GM15510 (cell line): ENCODE data around the gene KHDRBS2.

Experiments used
- POLR2A ChIP-seq: IDR thresholded peaks from 3 replicates; pipeline ENCODE4 v1.6.1; 2011; ENCODE audit warnings: borderline replicate concordance; ENCODE audit not compliant: insufficient read length; ENCODE audit errors: extremely low read depth

KHDRBS2 gene

DNA sequence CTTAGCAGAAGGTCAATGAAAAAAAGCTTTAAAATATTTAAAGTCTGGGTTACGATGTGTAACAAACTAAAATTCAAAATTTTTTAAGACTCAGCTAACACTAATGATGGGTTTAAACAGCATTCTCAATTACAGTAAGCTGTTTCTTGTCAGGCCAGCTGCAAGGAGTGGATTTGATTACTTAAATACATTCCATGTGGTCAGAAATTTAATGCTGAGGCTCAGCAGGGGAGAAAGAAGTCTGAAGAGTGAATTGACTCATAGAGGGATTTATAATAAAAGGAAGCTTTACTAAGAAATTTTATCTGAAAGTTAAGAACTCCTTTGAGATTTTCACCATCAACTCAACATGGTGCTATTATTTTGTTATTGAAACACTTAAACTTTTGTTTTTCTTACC is 398.6 kb downstream of the KHDRBS2 start:
- no peak for TF ChIP-seq POLR2A

DNA sequence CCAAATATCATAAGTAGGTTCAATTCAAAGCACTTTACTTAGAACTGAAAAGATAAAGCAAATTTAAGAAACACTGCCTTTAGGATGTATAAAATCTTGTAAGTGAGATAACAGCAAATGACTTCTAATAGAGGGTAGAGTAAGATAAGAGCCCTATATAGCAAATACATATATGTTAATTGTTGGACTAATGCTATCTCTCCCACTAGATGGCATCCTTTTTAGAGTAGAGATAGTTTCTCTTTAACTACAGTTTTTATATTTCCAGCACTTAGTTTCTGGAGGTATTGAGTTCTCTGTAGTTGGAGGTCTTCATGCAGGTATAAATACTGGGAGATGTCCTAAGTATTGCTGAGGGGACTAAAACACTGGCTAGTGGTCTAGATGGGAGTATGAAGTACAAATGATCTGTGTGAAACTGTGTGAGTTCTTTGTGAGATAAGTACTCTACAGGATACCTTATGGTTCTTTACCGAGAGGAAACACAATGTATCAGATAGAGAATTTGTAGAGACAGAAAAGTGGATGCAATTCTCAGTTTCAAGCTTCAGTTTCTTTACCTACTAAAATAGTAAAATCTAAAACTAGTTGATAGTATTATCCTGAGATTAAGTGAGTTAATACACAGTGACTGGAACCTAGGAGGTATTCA is 399.3 kb downstream of the KHDRBS2 start:
- TF ChIP-seq POLR2A: no peak

DNA sequence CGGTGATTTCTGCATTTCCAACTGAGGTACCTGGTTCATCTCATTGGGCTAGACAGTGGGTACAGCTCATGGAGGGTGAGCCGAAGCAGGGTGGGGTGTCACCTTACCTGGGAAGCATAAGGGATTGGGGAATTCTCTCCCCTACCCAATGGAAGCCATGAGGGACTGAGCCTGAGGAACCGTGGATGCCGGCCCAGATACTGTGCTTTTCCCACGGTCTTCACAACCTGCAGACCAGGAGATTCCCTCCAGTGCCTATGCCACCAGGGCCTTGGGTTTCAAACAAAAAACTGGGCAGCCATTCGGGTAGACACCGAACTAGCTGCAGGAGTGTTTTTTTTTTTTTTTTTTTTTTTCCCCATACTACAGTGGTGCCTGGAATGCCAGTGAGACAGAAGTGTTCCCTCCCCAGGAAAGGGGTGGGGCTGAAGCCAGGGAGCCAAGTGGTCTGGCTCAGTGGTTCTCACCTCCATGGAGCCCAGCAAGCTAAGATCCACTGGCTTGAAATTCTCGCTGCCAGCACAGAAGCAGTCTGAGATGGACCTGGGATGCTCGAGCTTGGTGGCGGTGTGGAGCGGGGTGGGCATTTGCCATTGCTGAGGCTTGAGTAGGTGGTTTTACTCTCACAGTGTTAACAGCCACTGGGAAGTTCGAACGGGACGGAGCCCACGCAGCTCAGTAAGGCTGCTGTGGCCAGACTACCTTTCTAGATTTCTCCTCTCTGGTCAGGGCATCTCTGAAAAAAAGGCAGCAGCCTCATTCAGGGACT is 416.2 kb downstream of the KHDRBS2 start:
- TF ChIP-seq POLR2A: no peak

DNA sequence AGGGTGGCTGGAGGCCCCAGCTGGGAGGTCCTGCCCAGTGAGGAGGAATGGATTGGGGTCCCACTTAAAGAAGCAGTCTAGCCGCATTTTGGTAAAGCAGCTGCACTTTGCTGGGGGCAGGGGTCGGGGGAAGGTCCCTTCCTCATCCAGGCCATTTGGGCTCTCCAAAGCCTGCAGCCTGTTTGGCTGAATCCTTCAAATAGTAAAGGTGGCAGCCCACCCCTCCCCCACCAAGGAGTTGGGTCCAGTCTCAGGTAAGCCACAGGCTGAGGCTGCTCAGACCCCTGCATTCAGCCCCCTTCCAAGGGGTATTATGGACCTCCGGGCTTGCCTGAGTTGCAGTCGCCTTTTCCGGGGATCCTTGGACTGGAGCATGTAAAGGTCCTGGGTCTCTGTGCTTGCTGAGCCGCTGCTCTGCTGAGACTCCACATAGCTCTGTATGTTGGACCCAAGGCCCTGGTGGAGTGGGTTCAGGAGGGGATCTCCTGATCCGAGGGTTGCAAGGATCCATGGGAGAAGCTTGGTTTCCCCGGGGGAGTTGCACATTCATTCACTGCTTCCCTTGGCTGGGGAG is 417.4 kb downstream of the KHDRBS2 start:
- TF ChIP-seq POLR2A: no peak

DNA sequence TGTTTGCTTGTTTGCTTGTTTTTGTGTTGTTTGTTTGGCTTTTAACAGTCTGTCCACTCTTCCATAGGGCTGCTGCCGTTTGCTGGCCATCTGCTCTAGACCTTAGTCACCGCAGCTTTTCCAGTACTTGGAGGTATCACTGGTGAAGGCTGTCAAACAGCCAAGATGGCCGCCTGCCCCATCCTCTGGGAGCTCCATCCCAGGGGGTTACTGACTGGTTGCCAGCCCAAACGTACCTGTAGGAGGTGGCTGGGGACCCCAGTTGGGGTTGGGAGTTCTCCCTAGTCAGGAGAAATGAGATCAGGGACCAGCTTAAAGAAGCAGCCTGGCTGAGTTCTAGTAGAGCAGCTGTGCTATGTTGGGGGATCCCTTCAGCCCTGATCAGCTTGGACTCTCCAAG is 418.4 kb downstream of the KHDRBS2 start:
- no peak for TF ChIP-seq POLR2A

DNA sequence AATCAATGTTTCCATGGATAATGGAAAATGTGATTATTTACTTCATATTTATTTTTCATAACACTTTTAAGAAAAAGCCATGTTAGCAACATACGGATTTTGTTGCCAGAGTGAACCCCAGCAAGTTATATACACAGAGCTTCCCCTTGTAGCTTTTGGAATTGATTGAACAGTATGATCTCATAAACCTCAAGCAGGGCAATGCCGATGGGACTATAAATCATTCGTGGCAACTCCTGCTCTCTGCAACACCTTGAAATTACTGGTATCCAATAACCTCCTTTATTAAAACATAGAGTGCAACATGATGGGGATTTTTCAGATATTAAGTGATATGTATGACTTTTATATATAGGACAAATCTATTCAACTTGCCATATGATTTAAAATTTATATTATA is 428.5 kb downstream of the KHDRBS2 start:
- no peak for TF ChIP-seq POLR2A

DNA sequence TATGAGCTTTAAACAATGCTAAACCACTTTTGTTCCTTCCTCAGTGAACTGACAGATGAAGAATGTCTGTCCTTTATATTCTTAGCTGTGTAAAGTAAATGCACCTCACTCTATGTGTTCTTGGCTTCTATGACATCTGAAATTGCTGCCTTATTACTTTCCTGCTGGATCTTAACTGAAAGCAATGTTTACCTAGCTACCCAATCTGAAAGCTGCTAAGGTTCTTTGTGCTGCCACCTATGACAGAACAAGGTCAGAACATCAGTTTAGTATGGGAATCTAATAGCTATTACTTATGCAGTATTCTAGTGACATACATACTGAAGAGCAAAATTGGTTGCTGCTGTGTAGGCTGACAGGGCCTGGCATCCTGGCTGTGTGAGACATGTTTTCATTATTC is 444.1 kb downstream of the KHDRBS2 start:
- no peak for TF ChIP-seq POLR2A

DNA sequence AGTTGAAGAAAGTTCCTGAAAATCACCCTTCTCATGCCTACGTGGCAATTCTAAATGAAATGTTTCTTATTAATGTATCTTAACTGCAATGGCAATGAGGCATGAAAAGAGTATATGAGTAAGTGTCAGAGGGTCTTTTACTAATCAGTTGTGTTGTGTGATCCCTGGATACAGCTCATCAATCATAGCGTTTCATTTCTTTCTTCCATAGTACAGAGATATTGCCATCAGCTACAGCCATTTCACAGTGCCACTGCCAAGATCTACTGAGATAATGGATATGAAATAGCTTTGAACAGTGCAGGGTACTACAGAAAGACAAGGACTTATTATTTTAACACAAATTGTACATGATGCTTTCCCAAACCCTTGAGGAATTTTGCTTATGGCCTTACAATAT is 450.8 kb downstream of the KHDRBS2 start:
- no peak for TF ChIP-seq POLR2A

DNA sequence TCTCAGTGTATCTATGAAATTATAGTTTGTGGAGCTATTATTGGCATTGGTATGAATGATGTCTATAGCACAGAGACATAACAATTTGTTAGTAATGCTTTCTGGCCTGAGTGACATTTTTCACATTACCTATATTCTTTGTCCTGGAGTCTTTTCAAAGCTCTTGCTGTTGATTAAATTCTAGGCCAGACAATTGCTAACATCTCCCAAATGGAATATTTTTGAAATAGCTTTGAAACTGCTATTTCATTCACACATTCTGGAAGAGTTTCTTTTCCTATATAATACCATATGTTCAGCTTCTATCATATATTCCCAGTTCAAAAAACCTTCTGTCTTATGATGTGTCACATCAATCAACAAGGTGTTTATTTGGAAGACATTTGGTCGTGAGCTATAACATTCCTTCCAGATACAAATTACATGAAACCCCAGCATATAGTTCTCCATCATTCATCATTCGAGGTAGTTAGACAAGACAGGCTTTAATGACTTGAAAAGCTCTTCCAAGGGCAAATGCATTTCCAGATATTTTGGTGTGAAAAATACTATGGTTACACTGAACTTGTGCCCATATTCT is 452.8 kb downstream of the KHDRBS2 start:
- no peak for TF ChIP-seq POLR2A

DNA sequence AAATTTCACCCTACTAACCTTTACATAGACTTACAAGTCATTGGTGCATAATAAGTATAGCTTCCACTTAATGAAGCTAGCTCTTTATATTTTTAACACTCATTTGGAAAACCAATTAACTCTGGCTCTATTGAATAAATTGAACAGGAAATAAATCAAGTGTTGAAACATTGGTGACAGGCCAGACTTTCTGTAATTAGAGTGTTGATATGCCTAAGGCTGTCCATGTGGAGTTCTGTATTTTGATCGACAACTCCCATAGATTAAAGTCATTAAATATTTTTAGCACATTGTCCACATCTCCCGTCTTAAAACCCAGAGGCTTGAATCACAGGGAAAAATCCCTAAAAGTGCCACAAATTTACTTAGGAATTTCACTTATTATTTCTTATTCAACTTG is 468.3 kb downstream of the KHDRBS2 start:
- no peak for TF ChIP-seq POLR2A

DNA sequence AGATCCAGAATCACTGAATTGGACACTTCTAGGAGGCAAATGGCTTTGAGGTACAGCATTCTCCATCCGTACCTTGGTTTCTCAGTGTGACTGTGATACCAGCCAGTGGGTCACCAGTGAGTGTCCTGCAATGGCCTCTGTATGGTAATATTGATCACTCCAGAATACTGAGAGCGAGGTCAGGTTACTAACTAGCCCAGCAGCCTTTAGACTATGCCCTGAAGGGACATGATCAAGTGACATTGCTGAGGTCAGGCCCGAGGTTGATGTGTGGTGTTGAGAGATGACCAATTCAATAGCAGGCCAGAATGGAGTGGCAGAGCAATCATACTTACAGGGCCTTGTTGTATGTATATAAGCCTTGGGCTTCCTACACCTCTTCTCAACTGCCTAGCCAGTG is 476.0 kb downstream of the KHDRBS2 start:
- no peak for TF ChIP-seq POLR2A

DNA sequence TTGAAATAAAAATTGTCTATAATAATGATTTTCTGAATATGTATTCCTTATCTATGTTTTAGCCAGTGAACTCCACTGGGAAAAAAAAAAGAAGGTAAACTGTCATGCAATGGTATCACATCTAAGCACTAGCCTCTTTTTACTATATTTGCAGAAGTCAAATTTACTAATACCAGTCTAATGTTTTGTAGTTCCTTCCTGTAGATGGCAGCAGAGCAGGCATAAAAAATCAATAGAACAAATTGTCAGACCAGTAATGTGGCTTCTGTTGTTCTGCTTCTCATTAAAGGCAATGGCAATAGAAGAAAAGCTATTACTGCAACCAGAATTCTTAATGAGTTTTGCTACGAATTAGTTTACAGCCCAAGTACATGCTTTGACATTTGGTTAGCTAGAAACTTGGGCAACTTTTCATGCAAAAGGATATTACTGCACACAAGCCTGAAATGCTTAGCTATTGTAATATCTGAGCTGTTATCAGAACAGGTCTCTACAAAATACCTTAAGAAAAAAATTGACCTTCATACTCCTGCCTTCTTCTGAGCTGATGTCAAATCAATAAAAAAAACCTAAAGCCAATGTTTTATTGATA is 476.9 kb downstream of the KHDRBS2 start:
- no peak for TF ChIP-seq POLR2A

DNA sequence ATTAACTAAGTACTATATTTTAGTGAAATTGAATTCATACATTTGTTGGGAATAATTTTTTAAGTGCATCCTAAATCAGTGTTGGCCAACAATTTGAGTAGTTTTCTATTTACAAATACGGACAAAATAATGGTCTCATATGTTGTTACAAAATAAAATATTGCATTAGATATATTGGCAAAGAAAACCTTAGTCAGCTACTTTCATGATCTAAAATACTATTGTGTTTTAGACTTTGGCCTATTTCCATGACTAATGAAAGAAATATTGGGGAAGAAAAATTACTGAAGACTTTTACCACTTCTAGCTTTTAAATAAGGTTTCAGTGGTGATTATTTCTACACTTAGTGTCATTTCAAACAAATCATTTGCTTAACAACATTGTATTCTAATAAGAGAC is 498.0 kb downstream of the KHDRBS2 start:
- TF ChIP-seq POLR2A: no peak

DNA sequence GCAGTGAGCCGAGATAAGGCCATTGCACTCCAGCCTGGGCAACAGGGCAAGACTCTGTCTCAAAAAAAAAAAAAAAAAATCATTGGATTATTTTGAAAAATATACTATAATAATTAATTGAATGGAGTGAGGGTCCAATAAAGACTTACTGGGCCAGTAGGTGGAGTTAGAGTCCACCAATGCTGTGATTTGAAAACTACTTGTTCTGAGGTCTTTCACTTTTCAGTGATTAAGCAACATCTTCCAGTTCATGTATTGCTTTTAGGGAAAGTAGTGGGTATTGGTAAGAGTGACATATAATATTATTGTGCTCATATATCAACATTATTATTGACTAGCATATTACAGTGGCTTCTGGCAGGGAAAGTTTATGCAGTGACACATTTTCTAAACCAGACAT is 530.3 kb downstream of the KHDRBS2 start:
- TF ChIP-seq POLR2A: no peak

DNA sequence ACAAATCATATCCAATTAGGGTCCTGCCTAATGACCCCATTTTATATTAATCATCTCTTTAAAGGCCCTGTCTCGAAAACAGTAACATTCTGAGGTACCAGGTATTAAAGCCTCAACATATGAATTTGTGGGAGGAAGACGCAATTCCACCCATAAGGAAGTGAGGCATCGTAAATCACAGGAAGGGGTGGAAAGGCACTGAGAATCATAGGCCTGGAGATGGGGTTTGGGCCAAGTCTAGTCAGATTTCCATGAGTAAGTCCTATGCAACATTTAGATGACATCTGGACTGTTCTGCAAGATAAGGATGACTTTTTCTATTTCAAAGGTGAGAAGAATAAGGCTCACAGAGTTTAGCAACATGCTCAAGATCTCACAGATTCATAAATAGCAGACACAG is 534.0 kb downstream of the KHDRBS2 start:
- TF ChIP-seq POLR2A: no peak
